ENCODE measurements around the gene PLEKHG4.

The PLEKHG4 gene

DNA sequence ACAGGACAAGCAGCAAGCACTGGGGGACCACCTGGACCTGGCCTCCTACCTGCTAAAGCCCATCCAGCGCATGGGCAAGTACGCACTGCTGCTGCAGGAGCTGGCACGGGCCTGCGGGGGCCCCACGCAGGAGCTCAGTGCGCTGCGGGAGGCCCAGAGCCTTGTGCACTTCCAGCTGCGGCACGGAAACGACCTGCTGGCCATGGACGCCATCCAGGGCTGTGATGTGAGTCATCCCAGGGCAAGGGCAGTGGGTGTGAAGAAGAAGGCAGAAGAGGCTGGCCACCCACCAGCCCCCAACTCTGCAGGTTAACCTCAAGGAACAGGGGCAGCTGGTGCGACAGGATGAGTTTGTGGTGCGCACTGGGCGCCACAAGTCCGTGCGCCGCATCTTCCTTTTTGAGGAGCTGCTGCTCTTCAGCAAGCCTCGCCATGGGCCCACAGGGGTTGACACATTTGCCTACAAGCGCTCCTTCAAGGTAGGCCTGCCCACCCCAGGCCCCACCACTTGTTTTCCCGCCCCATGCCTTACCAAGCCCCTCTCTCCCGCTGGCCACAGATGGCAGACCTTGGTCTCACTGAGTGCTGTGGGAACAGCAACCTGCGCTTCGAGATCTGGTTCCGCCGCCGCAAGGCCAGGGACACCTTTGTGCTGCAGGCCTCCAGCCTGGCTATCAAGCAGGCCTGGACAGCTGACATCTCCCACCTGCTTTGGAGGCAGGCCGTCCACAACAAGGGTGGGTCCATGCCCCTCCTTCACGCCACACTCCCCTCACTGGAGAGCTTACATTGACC is 7.3 kb downstream of the PLEKHG4 start:
- DNase-seq, result no peak

DNA sequence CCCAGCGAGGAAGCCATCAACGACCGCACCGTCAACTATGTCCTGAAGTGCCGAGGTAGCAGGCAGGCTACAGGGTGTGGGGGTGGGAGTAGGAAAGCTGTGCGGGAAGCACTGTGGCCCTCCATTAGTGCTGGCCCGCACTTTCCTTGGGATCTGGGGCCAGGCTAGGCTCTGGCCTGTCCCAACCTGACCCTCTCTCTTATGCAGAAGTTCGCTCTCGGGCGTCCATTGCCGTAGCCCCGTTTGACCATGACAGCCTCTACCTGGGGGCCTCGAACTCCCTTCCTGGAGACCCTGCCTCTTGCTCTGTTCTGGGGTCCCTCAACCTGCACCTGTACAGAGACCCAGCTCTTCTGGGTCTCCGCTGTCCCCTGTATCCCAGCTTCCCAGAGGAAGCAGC is 8.6 kb downstream of the PLEKHG4 start:
- DNase-seq, result no peak

DNA sequence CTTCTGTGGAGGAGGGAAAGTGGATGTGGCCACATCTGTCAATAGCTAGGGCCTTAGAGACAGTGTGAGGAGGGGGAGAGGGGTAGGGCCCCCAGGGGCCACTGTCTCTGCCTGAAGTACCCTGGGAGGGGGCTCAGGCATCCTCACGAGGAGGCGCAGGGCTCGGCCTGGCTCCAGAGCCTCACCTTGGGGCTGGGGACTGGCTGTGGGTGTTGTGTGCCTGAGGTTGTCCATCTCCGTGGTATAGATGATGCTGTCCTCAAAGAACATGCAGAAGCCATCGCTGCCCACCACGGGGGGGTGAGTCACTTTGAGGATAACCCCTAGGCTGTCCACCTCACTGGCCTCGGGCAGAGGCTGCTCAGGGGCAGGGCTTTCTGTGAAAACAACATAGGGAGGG is 12.1 kb downstream of the PLEKHG4 start:
- no peak for DNase-seq

DNA sequence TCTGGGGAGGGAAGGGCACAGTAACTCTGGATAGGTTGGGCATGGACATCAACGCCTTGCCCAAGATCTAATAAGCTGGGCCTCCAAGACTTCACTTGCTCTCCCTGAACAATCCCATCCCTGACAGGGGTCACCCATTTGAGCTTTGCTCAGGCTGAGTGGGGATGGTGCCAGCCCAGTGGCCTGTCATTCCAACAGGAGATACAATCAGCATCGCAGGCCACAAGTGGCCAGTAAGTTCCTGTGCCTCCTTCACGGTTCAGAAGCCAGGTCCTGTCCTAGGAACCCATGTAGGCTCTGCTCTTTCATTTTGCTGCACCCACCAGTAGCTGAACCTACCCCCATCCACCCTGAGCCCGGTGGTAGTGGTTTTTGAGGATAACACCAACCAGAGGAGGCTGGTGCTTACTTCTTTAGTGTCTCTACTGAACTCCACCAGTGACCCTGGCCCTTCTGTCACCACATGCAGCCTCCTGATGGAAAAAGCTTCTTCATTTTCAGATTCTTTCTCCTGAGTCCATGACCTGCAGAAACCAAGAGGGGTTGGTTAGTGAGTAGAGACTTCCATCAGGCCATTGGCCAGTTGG is 14.9 kb downstream of the PLEKHG4 start:
- no peak for DNase-seq

DNA sequence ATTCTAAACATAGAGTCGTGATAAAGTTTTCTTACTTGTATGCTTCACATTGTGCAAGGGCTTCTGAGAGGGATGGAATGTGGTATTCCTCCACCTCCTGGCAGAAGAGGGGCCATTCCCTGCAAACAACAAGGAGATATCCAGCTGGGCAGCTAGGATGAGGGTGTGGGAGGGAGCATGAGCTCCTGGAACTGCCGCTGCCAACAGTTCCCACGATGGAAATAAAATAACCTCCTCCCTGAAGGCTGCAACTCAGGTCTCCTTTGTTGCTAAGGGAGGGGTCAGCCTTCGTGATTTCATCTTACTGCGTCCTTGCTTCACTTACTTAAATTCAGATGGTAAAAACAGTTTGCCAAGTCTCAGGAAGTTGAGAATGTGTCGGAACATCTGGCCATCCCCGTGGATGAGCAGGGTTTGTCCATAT is 15.6 kb downstream of the PLEKHG4 start:
- DNase-seq, result no peak

DNA sequence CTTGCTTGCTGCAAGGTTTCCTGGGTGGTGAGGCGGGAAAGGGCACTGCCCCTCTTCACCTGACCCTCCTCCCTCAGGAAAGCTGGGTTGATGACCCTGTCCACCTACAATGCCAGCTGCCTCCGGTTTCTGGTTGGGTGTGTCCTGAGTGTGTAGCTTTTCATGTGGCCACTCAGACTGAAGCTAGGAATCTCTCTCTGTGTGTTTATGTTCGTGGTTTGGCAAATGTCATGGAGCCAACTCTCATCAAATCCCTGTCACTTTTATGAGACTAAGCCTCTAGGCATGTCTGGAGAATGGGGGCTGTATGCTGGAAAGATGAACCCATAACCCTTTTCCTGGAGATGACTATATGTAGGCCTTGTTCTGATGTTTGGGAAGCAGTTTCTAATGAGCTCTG is 17.1 kb downstream of the PLEKHG4 start:
- no peak for DNase-seq

DNA sequence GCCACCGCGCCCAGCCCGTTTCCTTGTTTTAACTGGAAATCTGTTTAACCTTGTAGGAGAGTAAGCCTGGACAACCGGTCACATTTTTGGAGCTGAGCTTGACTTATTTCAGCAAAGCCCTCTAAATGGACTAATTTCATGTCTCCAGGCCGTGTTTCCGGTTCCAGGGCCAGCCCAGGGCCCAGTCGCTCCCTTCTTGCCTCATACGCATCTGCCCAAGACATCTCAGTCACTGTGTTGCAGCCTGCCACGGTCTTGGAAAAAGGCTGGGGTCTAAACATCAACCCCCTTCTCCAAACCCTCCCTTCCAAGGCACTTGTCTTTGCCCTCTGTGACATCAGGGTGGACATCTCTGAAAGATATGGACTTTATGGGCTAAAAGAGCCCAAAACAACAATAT is 18.9 kb downstream of the PLEKHG4 start:
- no peak for DNase-seq

DNA sequence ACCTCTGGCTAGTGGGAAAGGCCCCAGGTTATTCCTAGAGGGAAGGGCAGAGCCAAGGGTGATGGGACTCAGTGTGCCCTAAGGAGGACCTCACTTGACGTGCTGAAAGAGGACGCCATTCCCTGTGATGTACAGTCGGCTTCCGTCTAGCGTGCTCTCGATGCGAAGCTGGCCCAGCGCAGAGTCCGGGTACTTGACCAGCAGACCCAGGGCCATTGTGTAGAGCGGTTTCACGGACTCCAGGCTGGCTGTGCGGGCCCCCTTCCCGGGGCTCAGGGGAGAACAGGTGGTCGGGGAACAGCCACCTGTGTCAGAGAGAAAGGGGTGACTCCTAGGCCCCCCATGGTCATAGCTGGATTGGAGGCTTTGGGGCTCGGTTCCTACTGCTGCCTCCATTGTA is 19.9 kb downstream of the PLEKHG4 start:
- DNase-seq, result no peak

DNA sequence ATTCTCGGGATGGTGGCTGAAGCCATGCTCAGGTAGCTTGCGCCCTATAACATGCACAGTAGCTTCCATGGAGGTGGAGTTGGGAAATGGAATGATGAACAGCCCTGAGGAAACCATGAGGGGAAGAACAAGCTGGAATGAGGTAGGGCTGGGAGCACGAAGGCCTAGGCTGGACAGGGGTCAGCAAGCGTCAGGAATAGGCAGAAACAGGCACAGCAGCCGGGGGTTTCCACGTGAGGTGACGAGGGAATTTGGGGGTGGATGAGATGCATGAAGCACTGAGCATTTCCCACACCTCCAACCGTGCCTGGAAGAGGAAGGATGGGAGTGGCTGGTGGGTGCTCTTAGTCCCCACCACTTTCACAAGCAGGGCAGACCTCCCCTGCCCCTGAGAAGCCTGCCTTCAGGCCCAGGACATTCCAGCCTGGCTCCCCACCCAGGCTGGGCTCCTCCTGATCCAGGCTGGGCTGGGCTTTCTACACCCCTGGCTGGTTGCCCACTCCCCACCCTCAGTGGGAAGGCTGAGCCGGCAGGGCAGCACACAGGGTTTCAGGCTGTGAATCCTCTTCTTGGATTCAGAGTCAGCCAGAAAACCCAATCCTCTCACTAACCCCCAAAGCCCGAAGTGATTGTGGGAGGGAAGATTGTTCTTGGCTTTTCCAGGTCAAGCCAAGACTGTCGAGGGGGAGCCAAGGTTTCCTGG is 21.9 kb downstream of the PLEKHG4 start:
- peak in 1 of 56 donors; percentile 14 for DNase-seq

DNA sequence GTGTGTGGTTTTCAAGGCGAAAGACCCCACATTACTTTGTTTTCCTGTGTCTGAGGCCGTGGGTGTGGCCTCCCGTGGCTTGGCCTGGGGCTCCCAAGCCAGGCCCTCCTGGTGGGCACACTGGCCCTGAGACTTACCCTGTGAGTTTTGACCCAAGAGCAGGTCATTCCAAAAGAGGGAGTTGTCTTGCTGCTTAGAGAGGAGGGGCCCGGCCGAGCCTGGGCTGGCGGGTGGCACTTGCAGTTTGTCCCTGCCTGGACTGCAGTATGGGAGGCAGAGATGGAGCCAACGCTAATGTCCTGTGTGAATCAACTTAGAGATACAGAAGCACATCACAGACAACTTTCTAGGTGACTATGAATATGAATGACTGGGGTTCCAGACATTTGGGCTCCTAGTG is 22.7 kb downstream of the PLEKHG4 start:
- DNase-seq, result no peak

DNA sequence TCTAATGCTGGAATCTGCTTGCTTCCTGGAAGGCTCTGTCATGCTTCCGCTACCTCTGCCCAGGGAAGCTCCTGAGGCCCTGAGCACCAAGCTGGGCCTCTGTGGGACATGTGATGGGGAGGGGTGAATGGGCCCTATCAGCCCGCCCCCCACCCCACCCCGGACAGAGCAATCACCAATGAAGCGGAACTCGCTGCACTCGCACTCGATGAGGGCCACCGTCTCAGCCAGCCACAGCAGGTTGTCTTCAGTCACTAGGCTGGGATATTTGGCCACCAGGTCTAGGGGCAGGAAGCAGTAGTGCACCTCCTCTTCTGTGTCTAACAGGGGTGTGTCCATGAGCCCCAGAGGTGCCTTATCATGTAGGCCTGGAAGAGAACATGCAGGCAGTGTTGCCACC is 23.6 kb downstream of the PLEKHG4 start:
- no peak for DNase-seq

DNA sequence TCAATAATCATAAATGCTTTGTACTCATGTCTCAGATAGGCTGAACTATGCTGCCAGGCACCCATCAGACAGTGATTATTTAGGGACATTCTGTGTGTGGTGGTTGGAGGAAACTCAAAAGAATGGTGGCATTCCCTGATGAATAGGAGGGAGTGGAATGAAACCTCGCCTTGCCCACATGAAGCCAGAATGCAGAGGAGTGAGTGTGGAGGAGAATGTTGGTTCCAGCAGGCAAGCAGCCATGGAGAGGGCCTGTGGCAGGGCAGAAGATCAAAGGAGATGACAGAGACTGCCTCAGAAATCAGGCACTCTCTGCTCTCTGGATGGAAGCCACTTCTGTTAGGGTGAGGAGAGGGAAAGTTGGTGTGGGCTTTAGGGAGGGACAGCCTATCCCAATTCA is 24.7 kb downstream of the PLEKHG4 start:
- no peak for DNase-seq

DNA sequence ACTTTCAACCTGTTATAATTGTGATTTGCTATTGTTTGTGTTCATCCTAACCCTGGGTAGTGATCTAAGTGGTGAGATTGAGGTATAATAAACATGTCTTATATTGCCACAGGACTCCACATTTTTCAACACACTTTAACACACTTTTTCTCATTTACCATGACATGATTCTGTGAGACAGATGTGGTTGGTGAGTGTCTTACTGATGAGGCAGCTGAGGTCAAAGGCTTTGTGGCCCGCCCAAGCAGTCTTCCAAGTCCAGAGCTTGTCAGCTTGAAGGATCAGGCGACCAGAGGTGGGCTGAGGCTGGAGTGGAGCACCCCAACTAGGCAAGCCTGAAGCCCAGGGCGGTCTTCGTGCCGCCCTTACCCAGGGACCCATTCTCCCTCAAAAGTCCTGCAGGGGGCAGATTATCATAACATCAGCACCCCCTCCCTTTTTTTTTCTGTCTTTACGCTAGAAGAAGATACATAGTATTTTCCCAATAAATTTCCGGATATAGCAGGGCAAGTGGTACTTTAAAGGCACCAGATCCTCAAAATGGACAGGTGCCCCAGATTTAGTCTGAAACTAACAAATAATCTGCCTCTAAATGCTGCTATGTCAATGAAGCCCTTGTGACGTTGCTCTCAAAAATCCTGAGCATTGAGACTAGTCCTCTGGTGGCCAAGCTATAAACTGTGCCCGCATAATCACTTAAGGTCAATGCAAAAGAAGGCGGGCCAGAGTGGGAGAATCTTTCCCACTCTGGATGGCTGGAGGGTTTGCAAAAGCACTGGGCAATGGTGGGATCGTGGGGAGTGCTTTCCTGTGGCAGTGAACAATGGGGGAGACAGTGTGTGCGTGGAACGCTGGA is 26.1 kb downstream of the PLEKHG4 start:
- DNase-seq, result no peak

DNA sequence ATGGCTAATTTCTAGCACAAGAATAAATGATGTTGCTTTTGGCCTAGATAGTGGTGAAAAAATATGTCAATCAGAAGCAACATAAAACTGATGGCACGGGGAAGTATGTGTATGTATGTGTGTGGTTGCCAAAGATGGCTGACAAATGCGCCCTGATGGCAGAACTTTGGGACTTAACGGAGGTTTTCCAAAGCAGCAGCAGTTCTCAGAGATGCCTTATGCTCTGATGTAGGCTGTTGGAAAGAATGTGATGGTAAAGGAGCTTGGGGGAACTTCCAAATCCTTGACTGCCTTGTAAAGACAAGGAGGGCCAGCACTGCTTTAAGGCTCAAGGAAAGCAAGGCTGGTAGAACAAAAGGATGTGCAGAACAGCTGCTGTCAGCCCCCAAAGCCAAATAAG is 31.2 kb downstream of the PLEKHG4 start:
- no peak for DNase-seq

DNA sequence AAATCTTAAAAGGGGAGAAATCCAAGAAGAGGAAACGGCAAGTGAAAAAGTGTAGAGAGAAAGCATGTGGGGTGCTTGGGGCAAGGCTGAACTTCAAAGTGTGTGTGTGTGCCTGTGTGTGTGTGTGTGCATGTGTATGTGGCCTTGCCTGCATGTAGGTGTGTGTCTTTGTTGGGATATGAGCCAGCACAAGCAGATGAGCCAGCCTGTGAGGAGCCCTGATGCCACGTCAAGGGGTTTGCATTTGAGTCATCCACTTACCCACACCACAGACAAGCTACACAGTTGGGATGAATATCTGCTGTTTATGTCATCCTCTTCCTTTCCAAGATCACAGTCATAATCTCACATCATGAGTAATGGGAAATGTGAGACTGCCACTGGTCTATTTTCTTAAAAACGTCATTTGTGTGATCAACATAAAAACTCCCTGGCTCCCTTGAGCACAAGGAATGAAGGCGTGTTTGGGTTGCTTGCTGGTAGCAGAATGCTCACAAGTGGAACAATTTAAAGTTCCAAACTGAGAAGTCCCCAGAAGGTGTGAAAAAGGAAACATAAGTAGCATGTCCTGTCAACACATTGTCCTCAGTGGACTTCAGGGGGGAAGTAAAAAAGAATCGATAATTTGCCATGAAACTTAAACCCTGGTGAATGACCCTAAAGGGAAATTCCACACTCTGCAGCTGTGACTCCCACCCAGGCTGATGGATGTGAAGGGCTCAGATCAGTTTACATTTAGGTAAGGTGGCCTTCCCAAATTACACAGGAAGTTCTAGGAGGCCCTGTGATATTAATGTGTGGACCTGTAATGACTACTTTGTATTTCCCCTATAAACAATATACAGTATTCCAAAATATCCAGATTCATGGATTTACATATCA is 32.5 kb downstream of the PLEKHG4 start:
- DNase-seq, result peak in 4 of 56 donors; percentile 4 to 10 (median 8)

DNA sequence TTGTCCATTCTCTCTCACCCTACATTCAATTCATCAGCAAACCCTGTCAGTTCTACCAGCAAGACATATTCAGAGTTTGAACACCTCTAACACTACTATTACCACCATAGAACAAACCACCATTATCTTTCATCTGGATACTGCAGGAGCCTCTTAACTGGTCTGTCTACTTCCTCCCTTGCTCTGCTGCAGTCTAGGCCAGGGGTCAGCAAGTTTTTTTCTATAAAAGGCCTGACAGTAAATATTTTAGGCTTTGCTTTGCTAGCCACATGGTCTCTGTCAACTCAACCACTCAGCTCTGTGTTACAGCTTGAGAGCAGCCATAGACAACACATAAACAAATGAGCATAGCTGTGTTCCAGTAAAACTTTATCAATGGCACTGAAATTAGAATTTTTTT is 33.4 kb downstream of the PLEKHG4 start:
- no peak for DNase-seq

DNA sequence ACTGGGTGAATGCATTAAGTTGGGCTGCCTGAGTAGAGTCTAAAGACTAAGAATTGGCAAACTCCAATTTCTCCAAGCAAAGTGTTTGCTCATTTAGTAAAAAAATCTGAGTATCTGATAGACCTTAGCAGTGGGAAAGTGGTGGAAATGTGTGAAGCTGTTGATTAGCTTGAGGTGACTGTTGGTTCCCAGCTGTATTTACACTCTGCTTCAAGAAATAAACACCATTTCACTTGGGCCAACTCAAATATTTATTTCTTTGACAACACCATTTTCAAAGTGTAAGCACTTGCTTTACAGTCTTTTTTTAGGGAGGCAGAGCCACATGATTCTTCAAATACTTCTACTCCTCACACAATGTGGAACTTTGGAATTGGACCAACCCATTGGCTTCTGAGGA is 38.5 kb downstream of the PLEKHG4 start:
- no peak for DNase-seq

DNA sequence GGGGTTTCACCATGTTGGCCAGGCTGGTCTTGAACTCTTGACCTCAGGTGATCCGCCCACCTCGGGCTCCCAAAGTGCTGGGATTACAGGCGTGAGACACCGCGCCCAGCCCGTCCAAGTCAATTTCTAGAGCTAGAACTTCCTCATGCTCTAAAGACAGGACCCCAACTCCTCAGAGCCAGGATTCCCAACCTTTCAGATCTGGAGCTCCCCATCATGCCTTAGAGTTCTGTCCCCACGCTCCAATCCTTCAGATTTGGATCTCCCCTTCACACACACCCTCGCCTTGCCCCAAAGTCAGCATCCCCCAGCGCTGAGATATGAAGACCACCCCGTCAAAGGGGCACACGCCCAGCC is 46.8 kb downstream of the PLEKHG4 start:
- no peak for DNase-seq

DNA sequence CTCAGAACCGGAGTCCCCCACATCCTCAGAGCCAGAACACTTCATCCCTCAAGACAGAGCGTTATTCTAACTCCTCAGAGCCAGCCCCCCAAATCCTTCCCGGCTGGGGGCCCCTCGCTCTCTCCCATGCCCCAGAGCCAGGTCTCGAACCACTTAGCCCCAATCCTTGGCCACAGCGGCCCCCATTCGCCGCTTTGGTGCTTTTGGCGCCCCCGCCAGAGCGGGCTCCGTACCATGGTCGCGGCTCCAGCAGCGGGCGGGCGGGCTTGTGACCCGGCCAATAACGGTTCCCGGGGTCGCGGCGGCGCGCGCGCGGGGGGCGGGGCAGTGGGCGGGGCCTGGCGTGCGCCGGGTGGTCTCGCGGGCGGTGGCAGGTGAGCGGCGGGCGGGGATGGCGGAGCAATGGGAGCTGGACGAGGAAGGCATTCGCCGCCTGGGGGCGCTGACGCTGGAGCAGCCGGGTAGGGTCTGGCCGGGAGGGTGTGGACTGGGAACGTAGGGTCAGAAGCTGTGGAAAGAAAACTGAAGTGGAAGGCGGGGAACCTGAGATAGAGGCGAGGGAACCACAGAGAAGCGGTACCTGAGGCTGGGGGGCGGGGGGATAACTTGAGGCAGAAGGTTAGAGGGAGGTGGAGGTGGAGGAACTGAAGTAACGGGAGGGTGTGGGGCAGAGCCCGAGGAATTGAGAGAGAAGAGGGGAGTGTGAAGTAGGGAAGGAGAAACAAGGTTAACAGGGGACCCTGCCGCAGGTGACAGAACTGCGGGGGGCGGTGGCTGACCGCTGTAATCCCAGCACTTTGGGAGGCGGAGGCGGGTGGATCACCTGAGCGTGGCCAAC is 47.4 kb downstream of the PLEKHG4 start, which contains the start of the genes KCTD19 and LRRC36:
Gene KCTD19 (minus strand): TSS at position 270 of the 838 bp plus-strand sequence. CDS start 34 bp downstream, at position 236.
Gene LRRC36 (plus strand): TSS at position 344 of the 838 bp plus-strand sequence. CDS start 48 bp downstream, at position 392.
- peak in 41 of 56 donors; percentile 3 to 84 (median 24) for DNase-seq
